ENCODE results near the gene GABPB1.

Gene GABPB1

GRCh38 chr15:50365570-50365969 is 10.6 kb upstream of the GABPB1 start:
- TF ChIP-seq CTCF (IDR thresholded peaks at IDR 0.05), result no peak

GRCh38 chr15:50363612-50364011 is 8.6 kb upstream of the GABPB1 start:
- TF ChIP-seq CTCF (IDR thresholded peaks at IDR 0.05), result no peak

- TF ChIP-seq CTCF (IDR thresholded peaks at IDR 0.05), result no peak
These were observed 6.8 kb upstream of the GABPB1 start for GRCh38 chr15:50361756-50362155.

GRCh38 chr15:50358845-50359244 is 3.8 kb upstream of the GABPB1 start:
- peak; percentile 39; the same call in 1 of the 2 replicates for TF ChIP-seq CTCF (IDR thresholded peaks at IDR 0.05)

GRCh38 chr15:50355980-50356379 is 982 bp upstream of the GABPB1 start:
- no peak for TF ChIP-seq CTCF (IDR thresholded peaks at IDR 0.05)

DNA sequence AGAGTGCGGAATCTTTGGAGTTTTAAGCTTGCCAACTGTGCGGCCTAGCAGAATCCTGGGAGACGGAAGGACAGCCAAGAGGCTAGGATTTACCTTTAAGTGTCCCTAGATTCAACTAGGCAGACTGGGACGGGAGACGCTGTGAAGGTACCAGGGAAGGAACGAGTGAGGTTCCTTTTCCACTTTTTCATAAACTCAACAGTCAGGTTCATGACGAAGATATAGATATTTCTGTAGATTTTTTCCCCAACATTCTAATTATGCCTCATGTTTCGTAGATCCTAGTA is 564 bp upstream of the GABPB1 start:
- no peak for TF ChIP-seq CTCF (IDR thresholded peaks at IDR 0.05)

- no peak for TF ChIP-seq CTCF (IDR thresholded peaks at IDR 0.05)
These were observed 792 bp downstream of the GABPB1 start for GRCh38 chr15:50353975-50354837.

All from LNCAP (cell line).